LHCN-M2 (cell line): Measurements from ENCODE around the gene SYNJ2. TPM values are rescaled to one million over a fixed set of nuclear protein-coding genes. Genes with fewer than 3 reads are reported as not detected.

Experiments
- DNase-seq: peaks from one replicate; pipeline ENCODE4 v3.0.0-alpha.2; 2012; ENCODE audit warnings: low read depth
- total RNA-seq: library from RNA; depleted of rRNA; stranded (reverse); fragments of >200 nt; gene quantifications from 2 replicates; pipeline ENCODE4 v1.2.3, GENCODE V29; 2014

Gene SYNJ2
- total RNA-seq, 1 experiment from 2014 or later = 11.7 TPM

DNA sequence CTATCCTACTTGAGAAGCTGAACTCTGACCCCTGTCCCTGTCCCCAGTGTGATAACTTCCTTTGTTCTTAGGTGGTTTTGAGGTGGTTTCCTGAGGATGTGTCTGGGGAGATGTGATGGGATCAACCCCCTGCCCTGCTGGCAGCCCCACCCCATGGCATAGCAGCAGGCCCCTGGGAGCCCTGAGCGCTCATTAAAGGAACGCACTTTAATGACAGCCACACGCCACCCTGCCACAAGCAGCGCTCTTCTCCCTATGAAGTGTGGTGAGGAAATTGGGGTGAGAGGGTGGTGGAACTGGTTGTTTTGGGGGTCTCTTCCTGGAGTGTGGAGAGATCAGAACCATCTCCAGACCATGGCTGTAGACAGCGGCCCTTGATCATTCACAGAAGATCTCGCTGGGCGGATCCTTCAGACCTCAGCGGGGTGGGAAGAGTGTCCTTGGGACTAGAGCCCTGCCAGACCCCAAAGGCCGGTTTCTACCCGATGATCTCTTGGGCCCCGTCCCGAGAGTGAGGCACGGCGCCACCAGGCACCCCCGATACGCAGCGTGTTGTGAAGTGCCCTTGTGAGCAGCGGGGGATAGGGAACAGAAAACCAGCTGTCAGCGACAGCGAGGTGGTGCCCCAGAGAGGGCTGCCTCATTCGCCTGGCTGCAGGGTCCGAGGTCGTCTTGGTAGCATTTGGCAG is 45.4 kb downstream of the SYNJ2 start:
- DNase-seq = no peak

DNA sequence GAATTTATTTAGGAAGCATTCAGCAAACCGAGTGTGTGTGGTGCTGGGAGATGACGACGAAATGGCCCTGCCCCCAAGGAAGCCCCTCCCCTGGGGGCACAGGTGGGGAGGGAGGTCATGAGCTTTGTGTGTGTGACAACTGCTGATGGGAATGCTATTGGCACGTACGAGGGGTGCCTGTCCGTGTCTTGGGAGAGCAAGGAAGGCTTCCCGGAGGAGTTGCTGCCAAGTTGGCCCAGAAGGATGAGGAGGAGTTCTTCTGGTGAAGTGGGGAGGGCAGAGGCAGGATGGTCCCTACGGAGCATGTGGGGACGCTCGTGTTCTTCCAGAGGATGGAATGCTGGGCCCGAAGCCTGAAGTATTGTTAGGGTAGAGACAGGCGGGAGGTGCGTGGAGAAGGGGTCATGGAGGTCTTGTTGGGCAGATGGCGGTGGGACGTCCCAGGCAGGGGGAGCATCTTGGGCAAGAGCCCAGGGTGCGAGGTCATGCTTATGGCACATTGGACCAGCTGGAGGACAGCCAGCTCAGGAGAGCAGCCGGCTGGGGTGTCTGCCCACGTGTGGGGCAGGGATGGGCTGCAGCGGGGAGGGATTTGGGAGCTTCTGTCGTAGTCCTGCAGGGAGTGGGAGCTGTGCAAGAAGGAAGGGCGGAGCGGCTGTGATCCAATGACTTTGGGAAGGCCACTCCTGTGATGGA is 46.1 kb downstream of the SYNJ2 start:
- no peak for DNase-seq

DNA sequence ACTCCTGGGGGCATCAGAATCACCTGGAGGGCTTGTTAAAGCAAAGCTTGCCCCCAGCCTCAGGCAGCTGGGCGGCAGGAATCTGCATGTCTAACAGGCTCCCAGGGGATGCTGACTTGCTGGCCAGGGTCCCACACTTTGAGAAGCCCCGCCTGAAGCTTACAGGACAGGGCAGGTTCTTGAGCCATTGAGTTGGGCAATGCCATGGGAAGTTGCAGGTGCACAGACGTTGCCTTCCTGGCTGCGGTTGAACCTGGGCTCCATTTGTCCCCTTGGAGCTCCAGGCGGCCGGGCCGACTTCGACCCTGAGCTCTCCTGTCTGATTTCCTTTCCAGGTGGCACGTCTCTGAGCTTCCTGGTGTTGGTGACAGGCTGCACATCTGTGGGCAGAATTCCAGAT is 46.8 kb downstream of the SYNJ2 start:
- DNase-seq = no peak

DNA sequence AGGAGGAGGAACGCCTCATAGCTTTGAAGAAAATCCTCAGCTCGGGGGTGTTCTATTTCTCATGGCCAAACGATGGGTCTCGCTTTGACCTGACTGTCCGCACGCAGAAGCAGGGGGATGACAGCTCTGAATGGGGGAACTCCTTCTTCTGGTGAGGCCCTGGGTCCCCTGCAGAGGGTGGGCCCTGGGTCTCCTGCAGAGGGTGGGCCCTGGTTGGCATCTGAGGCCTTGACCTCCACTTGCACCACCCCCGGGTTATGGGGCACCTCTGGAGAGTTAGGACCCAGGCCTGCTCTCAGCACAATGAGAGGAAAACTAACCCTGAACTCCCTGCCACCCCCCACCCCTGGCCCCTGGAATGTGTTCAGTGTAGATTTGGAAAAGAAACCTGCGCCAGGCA is 47.2 kb downstream of the SYNJ2 start:
- no peak for DNase-seq

DNA sequence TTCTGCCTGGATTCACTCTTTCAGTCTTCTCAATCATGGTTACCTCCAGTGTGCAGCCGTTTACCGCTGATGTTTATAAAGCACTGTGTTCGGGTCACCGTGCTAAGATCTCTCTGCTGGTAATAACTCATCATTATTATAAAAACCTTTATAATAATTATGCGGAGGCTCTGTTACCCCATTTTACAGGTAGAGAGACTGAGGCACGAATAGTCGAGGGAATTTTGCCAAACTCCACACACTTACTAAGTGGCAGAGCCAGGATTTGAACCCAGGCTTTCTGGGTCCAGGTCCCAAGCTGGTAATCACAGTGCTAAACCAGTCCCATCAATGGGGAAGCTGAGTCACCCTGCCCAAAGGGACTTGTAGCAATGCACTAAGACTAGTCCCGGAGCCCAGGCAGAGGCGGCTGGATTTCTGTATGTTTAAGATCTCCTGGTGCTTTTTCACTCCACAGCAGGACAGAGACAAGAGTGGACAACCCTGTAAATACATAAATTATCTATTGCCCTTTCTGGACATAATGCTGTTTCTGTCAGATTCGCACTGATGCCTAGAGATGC is 48.1 kb downstream of the SYNJ2 start:
- no peak for DNase-seq

DNA sequence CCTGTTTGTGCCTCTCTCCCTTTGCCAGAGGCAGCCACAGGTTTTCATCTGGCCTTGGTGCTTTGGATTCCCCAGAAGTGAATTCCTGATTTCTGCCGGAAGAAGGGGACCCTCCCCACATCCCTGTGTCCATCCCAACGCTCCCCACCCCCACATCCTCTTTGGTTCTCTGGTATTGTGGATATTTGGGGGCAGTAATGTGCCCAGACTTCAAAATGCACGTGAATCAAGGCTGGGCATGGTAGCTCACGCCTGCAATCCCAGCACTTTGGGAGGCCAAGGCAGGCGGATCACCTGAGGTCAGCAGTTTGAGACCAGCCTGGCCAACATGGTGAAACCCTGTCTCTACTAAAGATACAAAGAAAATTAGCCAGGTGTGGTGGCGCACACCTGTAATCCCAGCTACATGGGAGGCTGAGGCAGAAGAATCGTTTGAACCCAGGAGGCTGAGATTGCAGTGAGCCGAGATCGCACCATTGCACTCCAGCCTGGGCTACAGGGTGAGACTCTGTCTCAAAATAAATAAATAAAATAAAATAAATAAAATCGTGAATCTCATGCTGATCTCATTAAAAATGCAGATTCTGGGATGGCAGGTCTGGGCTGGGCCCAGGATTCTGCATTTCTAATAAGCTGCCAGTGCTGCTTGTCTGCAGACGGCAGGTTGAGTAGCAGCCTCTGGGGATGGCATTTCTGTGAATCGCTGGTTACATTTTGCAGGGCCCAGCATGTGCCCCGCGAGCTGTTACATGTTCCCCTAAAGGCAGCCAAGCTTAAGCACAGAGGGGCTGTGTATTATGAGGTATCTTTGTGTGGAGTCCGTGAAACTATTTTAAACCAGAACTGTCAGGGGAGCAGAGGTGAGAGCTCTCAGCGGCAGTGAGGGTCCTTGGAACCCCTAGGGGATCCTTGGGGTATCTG is 49.0 kb downstream of the SYNJ2 start:
- DNase-seq = no peak

DNA sequence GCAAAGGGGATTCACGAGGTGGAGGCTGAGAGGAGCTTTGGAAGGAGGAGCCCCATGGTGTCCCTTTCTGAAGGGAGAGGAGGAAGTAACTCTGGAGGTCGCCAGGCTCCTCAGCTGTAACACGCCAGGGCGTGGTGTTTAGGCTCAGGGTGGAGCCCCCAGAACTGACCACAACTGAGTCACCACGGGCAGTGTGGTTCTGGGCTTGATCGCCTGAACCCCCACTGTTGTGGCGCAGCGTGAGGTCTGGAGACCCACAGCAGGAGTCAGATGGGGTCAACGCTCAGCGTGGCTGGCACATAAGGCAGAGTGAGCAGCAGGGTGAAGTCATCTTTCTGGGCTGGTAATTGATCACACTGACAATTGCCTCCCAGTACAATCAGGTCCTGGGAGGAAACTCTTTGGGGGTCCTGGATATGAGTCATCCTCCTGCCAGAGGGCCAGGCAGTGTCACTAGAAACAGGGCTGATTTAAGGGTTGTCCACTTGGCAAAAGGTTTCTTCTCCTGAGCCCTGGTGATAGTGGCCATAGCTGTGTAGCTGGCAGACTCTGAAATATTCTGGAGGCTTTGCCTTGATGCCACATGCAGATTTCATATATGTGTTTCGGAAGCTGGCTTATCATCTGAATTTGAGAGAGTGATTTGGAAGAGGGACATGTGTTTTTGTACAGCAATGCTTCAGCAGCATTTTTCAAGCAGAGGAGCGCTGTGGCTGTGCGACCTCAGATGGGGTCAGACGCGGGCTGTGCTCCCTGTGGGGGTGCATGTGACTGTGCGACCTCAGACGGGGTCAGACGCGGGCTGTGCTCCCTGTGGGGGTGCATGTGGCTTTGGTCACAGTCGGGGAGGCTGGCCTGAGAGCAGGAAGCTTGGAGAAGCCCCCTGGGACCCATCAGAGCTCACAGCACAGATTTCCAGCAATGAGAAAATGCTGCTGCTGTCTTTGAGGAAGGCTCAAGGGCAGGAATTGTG is 50.0 kb downstream of the SYNJ2 start:
- peak; percentile 95 for DNase-seq

DNA sequence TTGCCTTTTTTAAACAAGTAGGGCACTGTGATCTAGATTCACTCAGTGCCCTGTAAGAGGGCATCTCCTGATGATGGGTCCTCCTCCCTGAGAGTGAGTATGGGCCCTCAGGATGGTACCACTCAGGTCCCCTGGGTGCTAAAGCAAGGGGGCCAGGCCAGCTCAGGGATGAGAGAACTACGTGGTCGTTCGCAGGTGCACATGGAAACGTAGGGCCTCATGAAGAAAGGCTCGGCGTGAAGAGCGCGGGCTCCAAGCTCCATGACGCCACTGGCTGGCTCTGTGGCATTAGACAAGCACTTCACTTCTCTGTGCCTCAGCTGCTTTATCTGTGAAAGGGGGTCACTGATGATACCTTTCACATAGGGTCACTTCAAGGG is 50.7 kb downstream of the SYNJ2 start:
- DNase-seq = no peak

DNA sequence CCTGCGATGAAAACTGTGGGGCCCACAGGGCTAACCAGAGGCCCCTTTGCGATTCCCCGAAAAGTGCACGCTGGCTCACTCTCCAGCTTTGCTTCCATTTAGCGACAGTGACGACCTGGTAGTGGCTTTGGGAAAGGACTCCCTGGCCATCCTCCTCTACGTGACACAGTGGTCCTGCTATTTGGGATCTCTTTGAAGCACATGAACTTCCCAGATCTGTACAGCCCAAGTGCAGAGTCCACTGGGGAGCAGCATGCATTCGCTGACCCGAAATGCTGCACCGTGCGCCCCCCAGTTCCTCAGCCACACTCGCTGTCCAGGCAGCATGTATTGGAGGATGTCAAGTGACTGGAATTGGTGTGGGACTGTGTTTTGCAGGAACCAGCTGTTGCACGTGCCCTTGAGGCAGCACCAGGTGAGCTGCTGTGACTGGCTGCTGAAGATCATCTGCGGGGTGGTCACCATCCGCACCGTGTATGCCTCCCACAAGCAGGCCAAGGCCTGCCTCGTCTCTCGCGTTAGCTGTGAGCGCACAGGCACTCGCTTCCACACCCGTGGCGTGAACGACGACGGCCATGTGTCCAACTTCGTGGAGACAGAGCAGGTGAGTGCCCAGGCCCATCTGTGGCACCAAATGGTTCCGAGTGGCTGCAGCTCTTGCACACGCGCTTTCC is 51.6 kb downstream of the SYNJ2 start:
- DNase-seq = no peak

DNA sequence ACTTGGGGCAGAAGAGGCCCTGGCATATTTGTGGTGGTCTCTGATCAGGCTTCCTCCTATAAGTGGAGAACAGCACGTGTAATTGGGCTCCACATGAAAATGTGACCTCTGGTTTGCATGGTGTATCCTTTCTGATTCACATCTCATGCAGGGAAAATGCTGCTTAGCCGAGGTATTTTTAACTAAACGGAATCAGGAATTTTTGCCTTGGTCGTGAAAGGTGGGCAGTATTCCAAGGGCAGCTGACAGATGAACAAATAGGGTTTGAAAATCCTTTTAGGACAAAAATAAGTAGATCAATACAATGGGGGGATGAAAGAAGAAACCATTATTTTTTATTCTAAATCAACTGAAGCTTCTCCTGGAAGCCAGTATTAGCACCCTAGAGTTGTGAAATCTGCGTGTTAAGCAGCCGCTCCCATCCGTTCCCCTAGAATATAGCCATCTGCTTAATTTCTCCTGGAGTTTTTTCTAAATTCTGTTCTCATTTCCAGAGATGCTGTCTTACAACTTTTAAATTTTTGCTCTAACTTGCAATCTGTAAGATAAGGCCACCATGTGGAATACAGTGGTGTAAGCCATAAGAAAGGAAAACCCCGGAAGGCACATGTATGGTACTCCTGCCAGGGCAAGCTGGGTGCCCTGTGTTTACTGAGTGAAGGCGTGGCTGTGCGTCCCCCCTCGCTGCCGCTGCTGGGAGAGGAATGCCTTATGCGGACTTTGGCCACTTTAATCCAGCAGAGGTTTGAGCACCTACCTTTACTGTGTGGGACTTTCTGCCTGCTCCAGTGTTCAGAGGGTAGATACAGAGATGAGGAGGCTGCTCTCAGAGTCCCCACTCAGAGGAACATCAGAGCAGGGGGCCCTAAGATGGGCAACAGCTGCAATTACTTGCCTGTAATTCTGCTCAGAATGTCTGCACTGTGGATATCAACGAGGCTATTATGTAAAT is 52.4 kb downstream of the SYNJ2 start:
- no peak for DNase-seq

DNA sequence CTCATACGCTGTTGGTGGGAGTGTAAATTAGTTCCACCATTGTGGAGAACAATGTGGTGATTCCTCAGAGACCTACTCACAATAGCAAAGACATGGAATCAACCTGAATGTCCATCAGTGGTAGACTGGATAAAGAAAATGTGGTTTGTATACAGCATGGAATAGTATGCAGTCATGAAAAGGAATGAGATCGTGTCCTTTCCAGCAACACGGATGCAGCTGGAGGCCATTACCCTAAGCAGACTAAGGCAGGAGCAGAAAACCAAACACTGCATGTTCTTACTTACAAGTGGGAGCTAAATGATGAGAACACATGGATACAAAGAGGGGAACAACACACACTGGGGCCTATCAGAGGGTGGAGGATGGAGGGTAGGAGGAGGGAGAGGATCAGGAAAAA is 54.6 kb downstream of the SYNJ2 start:
- DNase-seq = no peak

DNA sequence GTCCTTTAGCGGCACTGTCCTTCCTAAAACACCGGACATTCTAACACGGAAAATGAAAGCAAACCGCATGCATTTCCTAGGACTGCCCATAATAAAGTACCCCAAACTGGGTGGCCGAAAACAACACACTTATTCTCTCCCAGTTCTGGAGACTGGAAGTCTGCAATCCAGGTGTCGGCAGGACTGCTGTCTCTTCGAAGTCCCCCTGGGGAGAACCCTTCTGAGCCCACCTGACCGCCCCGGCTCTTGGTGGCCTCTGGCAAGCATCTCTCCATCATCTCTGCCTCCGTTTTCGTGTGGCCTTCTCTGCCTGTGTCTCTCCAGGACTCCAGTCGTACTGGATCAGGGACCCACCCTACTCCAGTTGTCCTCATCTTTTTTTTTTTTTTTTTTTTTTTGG is 55.4 kb downstream of the SYNJ2 start:
- no peak for DNase-seq

DNA sequence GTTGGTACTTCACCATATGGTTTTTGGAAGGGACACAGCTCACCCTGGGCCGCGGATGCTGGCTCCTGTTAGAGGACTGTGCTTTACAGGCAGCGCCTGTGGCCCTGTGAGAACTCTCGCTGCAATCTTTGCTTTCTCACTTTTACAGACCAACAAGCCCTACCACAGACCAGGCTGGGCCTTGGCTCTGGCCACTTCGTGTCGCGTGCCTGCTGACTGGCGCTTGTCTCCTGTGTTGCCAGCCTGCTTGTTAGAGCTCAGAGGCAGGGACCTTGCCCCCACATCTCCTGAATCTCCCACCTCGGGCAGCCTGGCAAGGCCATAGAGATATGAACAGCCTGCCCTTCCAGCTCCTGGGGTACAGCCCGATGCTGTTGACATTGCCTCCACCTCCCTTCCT is 56.1 kb downstream of the SYNJ2 start:
- DNase-seq = no peak

DNA sequence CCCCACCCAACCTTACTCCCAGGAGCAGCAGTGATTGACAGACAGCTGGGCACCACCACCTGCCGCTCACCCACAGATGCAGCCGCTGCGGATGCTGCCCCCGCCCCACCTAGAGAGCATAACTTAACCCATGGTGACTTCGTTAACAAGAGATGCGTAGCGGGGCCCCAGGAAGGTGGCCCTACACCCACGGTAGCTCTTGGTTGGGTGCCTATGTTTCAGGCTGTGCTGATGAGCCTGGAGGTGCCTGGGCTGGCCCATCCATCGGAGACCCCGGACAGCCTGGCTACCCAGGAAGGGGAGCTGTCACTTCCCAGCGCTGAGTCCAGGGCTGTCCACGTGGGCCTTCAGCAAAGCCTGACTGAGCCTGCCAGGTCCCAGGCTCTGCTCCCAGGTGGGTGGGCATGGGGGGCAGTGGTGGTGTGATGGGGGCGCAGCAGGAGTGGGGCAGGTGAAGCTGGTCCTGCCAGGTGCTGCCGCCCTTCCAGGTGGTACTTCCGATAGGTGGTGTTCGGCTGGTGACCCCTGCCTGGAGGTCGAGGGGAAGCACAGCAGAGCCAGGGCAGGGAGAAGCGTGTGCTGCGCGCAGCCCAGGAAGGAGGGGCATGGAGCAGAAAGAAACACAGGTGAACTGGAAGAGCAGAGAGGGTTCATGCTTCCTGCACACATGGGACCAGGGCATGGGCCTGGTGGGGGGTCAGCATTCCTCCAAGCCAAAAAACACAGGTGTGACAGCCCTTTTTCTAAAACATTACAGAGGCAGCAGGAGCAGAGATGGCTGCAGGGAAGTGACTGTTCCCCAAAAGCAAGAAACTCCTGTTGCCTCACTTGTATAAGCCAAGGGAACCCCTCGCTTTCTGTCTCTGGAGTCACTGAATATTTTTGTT is 56.9 kb downstream of the SYNJ2 start:
- DNase-seq = peak; percentile 38

DNA sequence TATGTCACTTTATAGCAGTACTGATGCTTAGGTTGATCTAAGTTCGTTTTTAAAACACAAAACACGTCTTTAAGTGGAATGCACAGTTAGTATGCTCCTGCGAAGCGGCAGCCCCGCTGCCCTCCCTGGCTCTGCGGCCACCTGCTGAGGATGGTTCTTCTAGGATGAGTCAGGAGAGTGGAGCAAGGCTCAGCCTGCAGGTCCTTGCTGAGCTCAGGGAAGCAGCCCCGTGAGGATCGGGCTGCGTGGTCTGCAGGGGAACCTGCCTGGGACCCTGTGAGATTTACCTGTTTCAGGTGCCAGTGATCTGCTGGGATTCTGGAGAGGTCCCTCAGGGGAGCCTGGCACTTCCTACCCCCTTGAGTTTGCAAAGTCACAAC is 57.5 kb downstream of the SYNJ2 start:
- DNase-seq = no peak

DNA sequence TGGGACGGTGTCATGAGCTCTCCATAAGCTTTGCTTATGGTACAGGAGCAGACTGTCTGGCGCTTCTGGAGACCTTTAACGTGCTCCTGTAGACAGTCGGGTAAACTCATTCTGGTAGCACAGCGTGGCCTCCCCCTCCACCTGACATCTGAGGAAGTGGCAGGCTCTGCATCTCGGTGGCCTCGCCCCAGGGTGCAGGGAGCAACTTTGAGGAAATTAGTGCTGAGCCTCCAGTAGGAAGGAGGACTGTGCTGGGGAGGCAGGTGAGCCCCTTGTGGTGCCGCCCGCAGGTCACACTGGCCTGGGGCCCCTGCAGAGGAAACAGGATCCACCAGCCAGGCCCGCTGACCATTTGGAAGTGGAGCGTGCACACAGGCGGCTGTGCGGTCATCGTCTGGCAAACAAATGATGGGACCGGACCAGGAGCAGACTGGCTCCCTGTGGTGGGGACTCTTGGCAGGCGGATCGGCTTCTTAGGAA is 57.9 kb downstream of the SYNJ2 start:
- DNase-seq = peak; percentile 19

DNA sequence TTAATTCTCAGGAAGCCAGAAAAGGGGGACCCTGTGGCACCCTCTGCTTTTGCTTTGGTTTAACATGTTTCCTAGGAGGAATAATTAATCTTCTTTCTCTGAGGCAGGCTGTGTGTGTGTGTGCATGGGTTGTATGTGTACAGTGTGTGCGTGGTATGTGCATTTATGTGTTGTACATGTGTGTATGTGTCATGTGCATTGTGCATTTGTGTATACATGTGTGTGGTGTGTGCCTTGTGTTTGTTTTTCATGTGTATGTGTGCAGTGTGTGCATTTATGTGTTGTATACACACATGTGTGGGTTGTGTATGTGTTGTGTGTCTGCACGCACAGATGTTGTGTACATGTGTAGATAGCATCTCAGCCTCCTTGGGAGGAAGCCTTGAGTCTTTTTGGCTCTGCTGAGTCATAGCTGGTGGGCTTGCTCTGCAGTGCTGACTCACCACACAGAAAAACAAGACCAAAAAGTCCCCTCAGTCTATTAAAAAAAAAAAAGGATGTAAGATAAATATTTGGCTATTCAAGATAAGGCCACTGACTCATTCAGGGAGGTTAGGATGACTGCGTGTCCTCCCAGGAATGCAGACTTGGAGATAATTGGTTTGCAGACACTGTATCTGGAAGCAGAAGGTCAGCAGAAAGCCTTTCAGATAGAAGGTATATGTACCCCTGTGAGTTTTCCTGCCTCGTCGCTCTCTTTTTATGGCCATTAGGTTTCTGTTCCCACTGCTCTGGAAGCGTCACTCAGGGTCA is 58.6 kb downstream of the SYNJ2 start:
- DNase-seq = peak; percentile 93
